SU-DHL-6 (cell line): ENCODE measurements around the gene NUBPL.

Experiments
- CTCF ChIP-seq: fragments of 200-600 bp; sonication (generic); IDR thresholded peaks from one replicate; pipeline ENCODE4 v1.5.1; 2017; ENCODE audit warnings: antibody characterized with exemption, mild to moderate bottlenecking, low read length, moderate library complexity; ENCODE audit not compliant: insufficient read depth, poor library complexity, severe bottlenecking
- EZH2phosphoT487 ChIP-seq: fragments of 200-600 bp; sonication (generic), shearing (Covaris generic); conservative IDR thresholded peaks from 2 replicates; pipeline ENCODE4 v1.6.1; 2018; ENCODE audit warnings: mild to moderate bottlenecking, antibody characterized with exemption, low read length, moderate library complexity, mixed read lengths

- TF ChIP-seq CTCF (no peak), EZH2phosphoT487 (no peak)
Measured at GRCh38 chr14:31699809-31700208, 138.6 kb downstream of the NUBPL start.
